ENCODE measurements around the gene PCDH12.
A peak's percentile ranks its signal among the peaks of the same experiment; 100 is the strongest.

PCDH12 gene

GRCh38 chr5:141916522-141916921, 41.5 kb downstream of the PCDH12 start:
- no peak for DNase-seq (ENCODE audit: low spot score)
- H3K27ac ChIP-seq, result no peak overlapping the region
- TF ChIP-seq CTCF (conservative IDR thresholded peaks at IDR 0.05; ENCODE audit: low read depth), result no peak
- ChIA-PET POLR2A (ENCODE audit: low non-redundant PET) (no interaction called here), CTCF (interaction anchor here (0.6 kb wide), 2 partner anchors 17 to 97 kb away, joined by 3 to 5 read pairs; no protein-coding TSS in a partner anchor)

GRCh38 chr5:141915881-141916336, 42.1 kb downstream of the PCDH12 start:
- ChIA-PET POLR2A (ENCODE audit: low non-redundant PET) (no interaction called here), CTCF (interaction anchor here (0.6 to 2.7 kb wide), 5 partner anchors 18 to 262 kb away, joined by 3 to 8 read pairs (median 4); no protein-coding TSS in a partner anchor)
- TF ChIP-seq CTCF (conservative IDR thresholded peaks at IDR 0.05; ENCODE audit: low read depth), result no peak
- DNase-seq (ENCODE audit: low spot score), result peak; percentile 60
- H3K27ac ChIP-seq, result no peak overlapping the region

- no peak overlapping the region for H3K27ac ChIP-seq
- CTCF ChIA-PET, result interaction anchor here (0.6 to 2.7 kb wide), 7 partner anchors 9 to 683 kb away, joined by 3 to 8 read pairs (median 4); no protein-coding TSS in a partner anchor
- POLR2A ChIA-PET (ENCODE audit: low non-redundant PET), result interaction anchor here (0.6 kb wide), 1 partner anchor 220 kb away, joined by 4 read pairs; no protein-coding TSS in a partner anchor
These were observed 43.2 kb downstream of the PCDH12 start for GRCh38 chr5:141914797-141915196.

GRCh38 chr5:141914199-141914743, 43.7 kb downstream of the PCDH12 start:
- ChIA-PET CTCF (interaction anchor here (0.6 to 2.7 kb wide), 8 partner anchors 9 to 684 kb away, joined by 3 to 7 read pairs (median 3); no protein-coding TSS in a partner anchor), POLR2A (ENCODE audit: low non-redundant PET) (no interaction called here)
- no peak for DNase-seq (ENCODE audit: low spot score)
- H3K27ac ChIP-seq, result no peak overlapping the region
- no peak for TF ChIP-seq CTCF (conservative IDR thresholded peaks at IDR 0.05; ENCODE audit: low read depth)

More at GRCh38 chr5:141914797-141915196, 43.2 kb downstream of the PCDH12 start:
- TF ChIP-seq CTCF (conservative IDR thresholded peaks at IDR 0.05; ENCODE audit: low read depth), result no peak
- DNase-seq (ENCODE audit: low spot score), result no peak

GRCh38 chr5:141913560-141914198, 44.3 kb downstream of the PCDH12 start:
- CTCF ChIA-PET, result interaction anchor here (0.6 to 2.7 kb wide), 5 partner anchors 19 to 249 kb away, joined by 3 to 7 read pairs (median 3); no protein-coding TSS in a partner anchor
- TF ChIP-seq CTCF (conservative IDR thresholded peaks at IDR 0.05; ENCODE audit: low read depth), result no peak
- no peak overlapping the region for H3K27ac ChIP-seq
- DNase-seq (ENCODE audit: low spot score), result no peak
- POLR2A ChIA-PET (ENCODE audit: low non-redundant PET), result no interaction called here

- ChIA-PET POLR2A (ENCODE audit: low non-redundant PET) (interaction anchor here (0.6 to 0.8 kb wide), 2 partner anchors 13 to 149 kb away, joined by 3 to 5 read pairs; partner anchors contain the start of gene DELE1), CTCF (interaction anchor here (0.6 to 3.2 kb wide), 2 partner anchors 50 to 172 kb away, joined by 3 to 16 read pairs; no protein-coding TSS in a partner anchor)
- no peak for DNase-seq (ENCODE audit: low spot score)
- TF ChIP-seq CTCF (conservative IDR thresholded peaks at IDR 0.05; ENCODE audit: low read depth), result no peak
- no peak overlapping the region for H3K27ac ChIP-seq
These were observed 47.7 kb downstream of the PCDH12 start for GRCh38 chr5:141910271-141910673.
